ENCODE results near the gene SLC30A2.

Gene SLC30A2

DNA sequence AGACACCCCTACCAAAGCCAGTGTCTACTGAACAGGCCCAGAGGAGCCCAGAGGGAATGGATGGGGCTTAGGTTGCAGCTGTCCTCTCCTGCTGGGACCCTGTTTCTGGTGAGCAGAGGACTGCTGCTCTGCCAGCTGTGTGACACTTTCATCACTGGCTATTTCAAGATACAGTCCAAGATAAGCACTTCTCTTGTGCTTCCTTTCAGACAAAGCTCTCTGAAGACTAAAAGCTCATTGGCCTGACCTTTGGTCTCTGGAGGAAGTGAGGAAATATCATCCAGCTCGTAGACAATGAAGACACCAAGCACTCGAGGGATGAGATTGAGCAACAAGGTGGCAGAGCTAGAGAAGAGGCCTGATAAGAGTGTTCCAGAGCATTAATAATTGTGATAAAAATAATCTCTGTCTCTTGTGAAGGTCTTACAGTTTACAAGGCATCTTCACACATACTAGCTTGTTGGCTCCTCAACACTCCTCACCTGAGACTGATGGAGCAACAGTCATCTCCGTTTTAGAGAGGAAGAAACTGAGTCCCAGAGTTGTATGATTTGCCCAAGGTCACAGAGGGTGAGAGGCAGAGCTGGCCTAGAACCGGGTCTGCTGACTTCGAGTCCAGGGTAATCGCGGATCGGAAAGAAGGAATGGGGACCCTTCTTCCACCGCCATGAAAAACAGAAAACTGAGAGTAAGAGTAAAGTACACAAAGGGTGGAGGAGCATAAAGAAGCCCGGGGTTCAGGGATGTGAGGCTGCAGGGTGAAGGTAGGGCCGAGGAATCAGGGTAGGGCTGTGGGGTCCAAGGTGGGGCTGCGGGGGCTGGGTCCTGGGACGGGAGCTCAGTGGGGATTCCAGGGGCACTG is 48.7 kb downstream of the SLC30A2 start:
- DNase-seq: peak in 2 of 14 donors; percentile 39 to 54

GRCh38 chr1:25994402-25995150 is 51.3 kb downstream of the SLC30A2 start:
- no peak for DNase-seq

- DNase-seq: no peak
Measured at GRCh38 chr1:25993197-25993951, 52.5 kb downstream of the SLC30A2 start.

DNA sequence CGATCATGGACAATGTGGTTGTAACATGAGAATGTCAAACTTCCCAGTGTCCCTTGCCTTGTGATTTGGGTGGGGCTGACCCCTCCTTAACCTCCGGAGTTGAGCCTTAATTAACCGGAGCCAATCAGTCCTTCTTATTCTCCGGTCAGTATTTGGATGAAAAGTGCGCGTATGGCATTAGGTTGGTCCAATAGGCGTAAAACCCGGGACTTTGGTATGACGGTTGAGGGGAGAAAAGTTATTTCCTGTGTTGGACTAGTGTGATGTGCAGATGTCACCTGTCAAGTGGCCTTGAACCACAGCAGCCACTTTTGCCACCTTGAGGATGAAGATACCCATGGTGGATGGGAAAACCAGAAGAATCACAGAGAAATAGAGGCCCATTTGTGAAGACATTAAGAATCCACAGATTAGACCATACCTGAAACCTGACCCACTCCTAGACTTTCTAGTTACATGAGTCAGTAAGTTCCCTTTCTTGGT is 53.2 kb downstream of the SLC30A2 start:
- DNase-seq: no peak

GRCh38 chr1:25991937-25992688 is 53.8 kb downstream of the SLC30A2 start:
- DNase-seq: no peak

- DNase-seq: no peak
Measured at GRCh38 chr1:25990702-25991395, 55.1 kb downstream of the SLC30A2 start.

- DNase-seq: no peak
Measured at GRCh38 chr1:25990251-25990650, 55.7 kb downstream of the SLC30A2 start.

DNA sequence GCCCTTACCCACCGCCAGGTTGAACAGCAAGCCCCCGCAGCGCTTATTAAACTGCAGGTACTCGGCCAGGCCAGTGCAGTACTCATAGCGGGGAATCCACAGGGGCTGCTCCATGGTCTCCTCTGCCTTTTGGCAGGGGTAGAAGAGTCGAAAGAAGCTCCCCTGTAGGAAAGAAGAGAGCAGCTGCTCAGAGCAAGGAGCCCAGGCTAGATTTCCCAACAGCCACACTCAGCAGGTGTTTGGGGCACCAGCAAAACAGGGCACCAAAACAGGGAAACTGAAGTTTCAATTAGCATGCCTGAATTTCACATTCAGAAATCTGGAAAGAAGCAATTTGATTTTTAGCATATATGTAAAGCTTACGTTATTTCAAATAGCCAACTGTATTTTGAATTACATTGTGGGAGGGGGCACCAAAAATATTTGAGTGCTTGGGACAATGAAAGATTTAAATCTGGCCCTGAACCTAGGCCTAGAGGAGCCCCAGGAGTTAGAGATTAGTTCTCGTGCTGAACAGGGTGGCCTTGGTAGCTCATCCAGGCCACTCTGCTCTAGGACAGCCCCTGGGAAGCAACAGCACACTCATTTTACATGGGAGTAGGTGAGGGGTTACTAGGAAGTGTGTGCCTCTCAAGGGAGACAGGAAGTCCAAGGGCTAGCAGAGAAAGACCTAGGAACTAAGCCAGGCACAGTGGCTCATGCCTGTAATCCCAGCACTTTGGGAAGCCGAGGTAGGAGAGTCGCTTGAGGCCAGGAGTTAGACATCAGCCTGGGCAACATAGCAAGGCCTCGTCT is 56.3 kb downstream of the SLC30A2 start:
- no peak for DNase-seq

DNA sequence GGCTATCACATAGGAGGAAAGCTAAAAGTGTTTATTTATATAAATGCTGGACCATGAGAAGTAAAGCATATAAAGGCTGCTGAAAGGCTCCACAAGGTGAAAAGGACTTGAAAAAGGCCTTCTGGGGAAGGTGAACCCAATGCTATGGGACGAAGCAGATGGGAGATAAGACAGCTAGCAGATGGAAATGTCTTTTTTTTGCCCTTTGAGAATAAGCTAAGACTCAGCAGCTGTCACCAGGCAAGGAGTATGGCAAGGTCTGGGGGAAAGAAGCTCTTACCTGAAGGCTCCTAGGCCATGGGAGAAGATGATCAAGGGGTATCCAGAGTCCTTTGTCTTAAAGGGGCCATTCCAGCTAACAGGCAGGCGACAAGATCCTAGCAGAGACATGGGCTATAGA is 58.0 kb downstream of the SLC30A2 start:
- peak in 1 of 14 donors; percentile 12 for DNase-seq
